Natural killer cell treated with Interleukin-12 subunit alpha and Interleukin-12 subunit beta and Interleukin-15 and Interleukin-18, amount 100 ng/mL, for 72 hours (primary cell): Measurements from ENCODE around the gene WNT8A. TPM values are rescaled to one million over a fixed set of nuclear protein-coding genes. Genes with fewer than 3 reads are reported as not detected.
"Not testable (repeated sequence)": the region's sequence is repeated elsewhere in the genome, so short reads cannot be mapped to it uniquely, and the experiment has no call there.

Experiments used
- ATAC-seq, 2 donors: fragments of 150-1000 bp; cut with Tn5 transposase in 1 of 2; sonication (Bioruptor Pico), chemical (Tn5 transposase) in 1 of 2; 2 replicates each; pipeline ENCODE4 v1.10.0; 2021
- DNase-seq: peaks from one replicate; pipeline ENCODE4 v3.0.0; 2022; ENCODE audit warnings: low spot score
- H3K27ac Mint-ChIP-seq, 2 donors: 1 replicate in 1 of 2; 2 replicates in 1 of 2; pipeline ENCODE4 v1.8.0; 2022; ENCODE audit warnings: mixed read lengths in 2 of 2, mild to moderate bottlenecking in 1 of 2, moderate library complexity in 1 of 2
- H3K27me3 Mint-ChIP-seq, 2 donors: 1 replicate in 1 of 2; 2 replicates in 1 of 2; pipeline ENCODE4 v1.8.0; 2022; ENCODE audit warnings: mixed read lengths in 2 of 2
- H3K36me3 Mint-ChIP-seq: one replicate; pipeline ENCODE4 v1.8.0; 2022; ENCODE audit warnings: mixed read lengths
- H3K4me1 Mint-ChIP-seq, 2 donors: 1 replicate in 1 of 2; 2 replicates in 1 of 2; pipeline ENCODE4 v1.8.0; 2022; ENCODE audit warnings: low read depth in 2 of 2, mixed read lengths in 2 of 2, mild to moderate bottlenecking in 1 of 2
- H3K4me3 Mint-ChIP-seq: one replicate; pipeline ENCODE4 v1.8.0; 2022; ENCODE audit warnings: mixed read lengths
- H3K9me3 Mint-ChIP-seq: 2 replicates; pipeline ENCODE4 v1.8.0; 2022; ENCODE audit warnings: mixed read lengths
- total RNA-seq, 2 donors: library from RNA; stranded (reverse); gene quantifications; one replicate each; pipeline ENCODE4 v1.2.3, GENCODE V29; 2022

Gene WNT8A
- total RNA-seq, 2 donors from 2014 or later: not detected

DNA sequence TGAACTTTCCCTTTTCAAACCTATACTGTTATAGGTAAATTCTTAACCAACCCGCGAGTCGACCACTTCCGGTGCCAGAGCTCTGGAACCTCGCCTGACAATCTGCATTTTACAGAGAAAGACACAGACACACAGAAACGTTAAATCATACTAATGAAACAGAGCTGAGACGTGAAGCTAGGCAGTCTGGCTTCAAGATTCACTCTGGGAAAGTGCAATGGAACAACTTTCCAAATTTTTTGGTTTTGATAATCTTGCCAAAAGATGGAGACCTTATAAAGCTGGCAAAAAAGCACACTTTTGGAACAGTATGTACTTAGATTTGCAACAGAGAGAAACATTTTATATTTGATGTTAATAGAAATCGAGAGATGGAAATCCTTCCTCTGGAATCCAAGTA, 15.9 kb upstream of the WNT8A start:
- DNase-seq: no peak
- Mint-ChIP-seq H3K27ac (no peak overlapping the region), H3K9me3 (no peaks in the 10 kb centered on the region), H3K36me3 (no peaks in the 10 kb centered on the region), H3K4me3 (no peak overlapping the region), H3K27me3 (peaks cover 0 to 2% of the 10 kb centered on the region in 2 donors), H3K4me1 (peaks cover 0 to 9% of the 10 kb centered on the region in 2 donors)
- no peak for ATAC-seq

DNA sequence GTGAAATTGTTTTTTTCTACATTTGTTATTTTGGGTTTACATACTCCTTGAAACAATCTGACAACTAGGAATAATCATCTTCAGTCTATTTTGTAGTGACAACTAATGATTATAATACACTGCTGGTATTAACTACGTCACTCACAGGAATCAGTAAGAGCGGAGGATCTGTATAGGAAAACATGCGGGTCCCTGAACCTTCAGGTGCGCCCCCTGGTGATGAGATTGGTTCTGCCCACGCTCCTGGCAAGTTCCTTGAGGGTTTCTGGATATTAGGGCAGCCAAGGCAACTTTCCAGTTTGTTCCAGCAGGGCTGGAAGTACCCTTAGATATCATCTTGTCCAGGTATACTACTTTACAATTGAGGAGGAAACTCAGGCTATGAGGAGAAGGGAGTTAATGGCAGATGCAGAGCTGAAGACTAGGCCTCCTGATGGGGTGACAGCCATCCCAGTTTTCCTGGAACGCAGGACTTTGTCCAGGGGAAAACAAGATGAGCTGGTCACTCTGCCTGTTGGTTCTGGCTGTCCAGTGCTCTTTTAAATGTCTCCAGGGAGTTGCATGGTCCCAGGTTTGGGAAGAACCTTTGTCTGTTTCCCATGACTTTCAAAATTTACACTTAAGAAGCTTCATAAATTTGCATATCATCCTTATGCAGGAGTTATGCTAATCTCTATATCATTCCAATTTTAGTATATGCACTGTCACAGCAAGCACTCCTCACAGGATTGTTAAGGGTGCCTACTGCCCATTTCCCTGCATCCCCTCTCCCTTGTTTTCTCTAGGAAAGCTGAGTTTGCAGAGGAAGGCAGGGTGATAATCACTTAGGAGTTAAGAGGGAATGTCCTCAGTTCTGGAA, 14.9 kb upstream of the WNT8A start:
- Mint-ChIP-seq H3K9me3 (no peaks in the 10 kb centered on the region), H3K4me3 (no peak overlapping the region), H3K4me1 (peaks cover 0 to 9% of the 10 kb centered on the region in 2 donors), H3K27ac (no peak overlapping the region), H3K36me3 (no peaks in the 10 kb centered on the region), H3K27me3 (peaks cover 0 to 2% of the 10 kb centered on the region in 2 donors)
- peak; percentile 62 to 64 for ATAC-seq
- DNase-seq: peak; percentile 67

DNA sequence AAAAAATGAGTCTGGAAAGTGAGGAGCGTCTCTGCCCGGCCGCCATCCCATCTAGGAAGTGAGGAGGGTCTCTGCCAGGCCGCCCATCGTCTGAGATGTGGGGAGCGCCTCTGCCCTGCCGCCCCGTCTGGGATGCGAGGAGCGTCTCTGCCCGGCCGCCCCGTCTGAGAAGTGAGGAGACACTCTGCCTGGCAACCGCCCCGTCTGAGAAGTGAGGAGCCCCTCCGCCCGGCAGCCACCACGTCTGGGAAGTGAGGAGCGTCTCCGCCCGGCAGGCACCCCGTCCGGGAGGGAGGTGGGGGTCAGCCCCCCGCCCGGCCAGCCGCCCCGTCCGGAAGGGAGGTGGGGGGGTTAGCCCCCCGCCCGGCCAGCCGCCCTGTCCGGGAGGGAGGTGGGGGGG, 13.8 kb upstream of the WNT8A start:
- not testable (repeated sequence) for H3K4me1 Mint-ChIP-seq, H3K27me3 Mint-ChIP-seq, DNase-seq, ATAC-seq, H3K9me3 Mint-ChIP-seq, H3K36me3 Mint-ChIP-seq, H3K4me3 Mint-ChIP-seq
- H3K27ac Mint-ChIP-seq: peak overlapping the region in 1 of 2 donors; percentile 64

DNA sequence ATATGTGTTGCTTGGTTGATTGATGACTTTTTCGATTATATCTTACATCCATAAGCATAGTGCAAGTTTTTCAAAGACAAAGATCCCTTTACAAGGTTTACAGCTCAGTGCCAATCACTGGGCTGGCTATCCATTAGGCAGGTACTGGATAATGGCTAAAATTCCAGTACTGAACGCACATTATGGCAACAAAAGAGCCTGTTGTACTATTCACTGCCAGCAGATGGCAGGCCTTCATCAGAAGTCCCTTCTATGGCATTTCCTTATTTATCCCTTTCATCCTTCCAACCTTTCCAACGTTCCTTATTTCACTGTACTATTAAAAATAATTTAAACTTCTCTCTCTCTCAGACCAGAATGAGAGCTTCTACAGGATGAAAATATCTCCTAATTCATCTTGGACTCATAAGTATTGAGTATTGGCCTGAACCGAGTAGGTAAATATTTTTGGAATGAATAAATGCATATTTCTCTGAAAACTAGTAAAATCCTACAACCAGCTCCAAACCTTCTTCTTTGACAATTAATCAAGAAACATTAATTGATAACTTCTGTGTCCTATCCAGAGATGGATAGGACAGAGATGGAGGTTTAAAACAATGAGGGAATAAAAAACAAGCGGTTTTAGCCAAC, 6.7 kb upstream of the WNT8A start:
- Mint-ChIP-seq H3K27ac (no peak overlapping the region), H3K9me3 (no peaks in the 10 kb centered on the region), H3K36me3 (no peaks in the 10 kb centered on the region), H3K4me1 (no peaks in the 10 kb centered on the region), H3K4me3 (no peak overlapping the region), H3K27me3 (peaks cover 0 to 2% of the 10 kb centered on the region in 2 donors)
- ATAC-seq (no peak), DNase-seq (no peak)

DNA sequence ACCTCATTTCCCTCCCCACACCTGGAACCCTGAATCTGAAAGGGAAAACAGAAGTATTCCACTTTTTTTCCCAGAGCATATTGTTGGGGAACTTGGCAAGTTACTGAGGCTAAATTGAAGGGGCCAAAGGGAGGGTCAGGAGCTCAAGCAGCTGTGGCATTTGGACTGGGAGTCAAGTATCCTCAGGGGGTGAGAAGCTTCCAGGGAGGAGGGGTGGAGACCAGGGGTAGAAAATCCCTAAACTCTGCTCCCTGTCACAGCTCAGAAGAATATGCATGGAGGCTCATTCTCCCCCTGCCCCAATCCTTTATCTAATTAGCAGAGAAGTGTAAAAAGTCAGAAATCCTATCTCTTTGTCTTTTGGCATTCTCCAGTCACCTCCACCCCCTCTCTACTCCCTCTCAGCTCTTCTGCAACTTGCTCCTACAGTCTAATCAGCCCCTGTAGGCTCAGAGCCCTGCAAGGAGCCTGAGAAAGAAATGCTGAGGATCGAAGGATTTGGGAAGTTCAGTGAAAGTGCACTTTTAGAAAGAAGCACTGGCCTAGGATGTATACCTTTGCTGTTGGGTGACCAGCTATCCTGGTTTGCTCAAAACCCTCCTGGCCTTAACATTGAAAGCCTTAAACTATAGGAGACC, 5.7 kb upstream of the WNT8A start:
- H3K9me3 Mint-ChIP-seq: no peaks in the 10 kb centered on the region
- DNase-seq (no peak), ATAC-seq (no peak)
- H3K27me3 Mint-ChIP-seq: no peaks in the 10 kb centered on the region
- H3K4me1 Mint-ChIP-seq: no peaks in the 10 kb centered on the region
- H3K27ac Mint-ChIP-seq: no peak overlapping the region
- no peak overlapping the region for H3K4me3 Mint-ChIP-seq
- no peaks in the 10 kb centered on the region for H3K36me3 Mint-ChIP-seq

DNA sequence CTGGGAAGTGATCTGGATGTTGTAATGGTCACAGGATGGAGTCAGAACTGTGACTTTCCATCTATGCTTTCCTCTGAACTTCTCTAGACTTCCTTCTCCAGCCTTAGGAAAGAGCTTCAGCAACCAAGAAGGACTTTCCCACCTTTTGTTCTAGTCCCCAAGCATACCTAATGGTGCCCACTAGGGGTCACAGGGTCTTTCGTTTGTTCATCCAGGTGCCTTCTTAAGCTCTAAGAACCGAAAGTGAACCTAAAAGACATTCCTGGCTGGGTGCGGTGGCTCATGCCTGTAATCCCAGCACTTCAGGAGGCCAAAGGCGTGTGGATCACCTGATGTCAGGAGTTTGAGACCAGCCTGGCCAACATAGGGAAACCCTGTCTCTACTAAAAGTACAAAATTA, 1.8 kb upstream of the WNT8A start:
- Mint-ChIP-seq H3K9me3 (no peaks in the 10 kb centered on the region), H3K36me3 (no peaks in the 10 kb centered on the region), H3K4me3 (no peak overlapping the region), H3K27me3 (peaks cover 0 to 6% of the 10 kb centered on the region in 2 donors), H3K4me1 (no peaks in the 10 kb centered on the region), H3K27ac (no peak overlapping the region)
- no peak for DNase-seq
- ATAC-seq: no peak

DNA sequence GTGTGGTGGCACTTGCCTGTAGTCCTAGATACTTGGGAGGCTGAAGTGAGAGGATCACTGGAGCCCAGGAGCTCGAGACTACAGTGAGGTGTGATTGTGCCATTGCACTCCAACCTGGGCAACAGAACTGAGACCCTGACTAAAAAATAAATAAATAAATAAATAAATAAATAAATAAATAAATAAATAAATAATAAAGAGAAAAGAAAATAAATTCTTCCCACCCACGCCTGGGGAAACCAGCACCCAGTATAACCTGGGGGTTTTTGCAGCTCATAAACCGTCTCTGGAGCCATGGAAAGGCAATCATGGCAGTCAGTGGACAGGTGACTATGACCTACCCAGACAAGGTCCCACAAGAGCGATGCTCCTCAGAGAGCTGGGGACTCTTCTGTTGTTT, 7.9 kb downstream of the WNT8A start:
- Mint-ChIP-seq H3K9me3 (no peaks in the 10 kb centered on the region), H3K4me3 (no peak overlapping the region), H3K27ac (no peak overlapping the region), H3K36me3 (no peaks in the 10 kb centered on the region), H3K27me3 (peaks cover 12 to 16% of the 10 kb centered on the region in 2 donors), H3K4me1 (no peaks in the 10 kb centered on the region)
- ATAC-seq (no peak), DNase-seq (no peak)

DNA sequence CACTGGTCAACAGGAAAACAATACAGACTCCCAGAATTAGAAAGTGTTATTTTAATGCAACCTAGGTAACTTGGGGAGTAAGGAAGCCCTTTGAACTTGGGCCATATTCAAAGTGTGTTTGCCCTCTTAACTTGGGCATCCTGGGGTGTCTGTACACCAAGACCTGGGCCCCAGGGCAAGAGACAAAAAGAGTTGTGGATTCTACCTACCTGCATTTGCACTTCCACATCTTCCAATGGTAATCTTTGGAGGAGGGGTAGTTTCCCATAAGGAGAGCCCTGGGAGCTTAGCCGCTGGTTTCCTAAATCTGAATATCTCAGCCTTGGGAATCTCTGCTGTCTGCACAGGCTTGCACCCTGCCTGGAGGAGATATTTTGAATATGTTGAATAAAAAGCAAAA, 8.5 kb downstream of the WNT8A start:
- ATAC-seq (no peak), DNase-seq (no peak)
- Mint-ChIP-seq H3K36me3 (no peaks in the 10 kb centered on the region), H3K9me3 (no peaks in the 10 kb centered on the region), H3K27ac (no peak overlapping the region), H3K4me3 (no peak overlapping the region), H3K27me3 (peaks cover 14 to 20% of the 10 kb centered on the region in 2 donors), H3K4me1 (no peaks in the 10 kb centered on the region)

DNA sequence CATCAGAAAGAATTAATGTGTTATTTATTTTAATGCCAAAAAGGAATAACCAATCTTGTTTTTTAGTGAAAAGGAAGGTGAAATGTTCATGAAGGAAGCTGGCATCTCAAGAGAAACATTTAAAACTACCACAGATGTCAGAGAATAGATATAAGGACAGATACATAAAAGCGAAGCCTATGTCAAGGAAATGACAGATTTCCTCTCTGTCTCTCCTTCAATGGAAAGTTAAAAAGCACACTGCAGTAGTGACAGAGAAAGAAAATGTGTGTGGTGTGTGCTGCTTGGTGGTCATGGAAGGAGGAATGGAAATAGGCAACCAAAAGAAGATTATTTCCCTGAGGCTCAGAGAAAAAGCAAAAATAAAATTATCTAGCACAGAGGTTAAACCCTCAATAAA, 9.2 kb downstream of the WNT8A start:
- ATAC-seq (no peak), DNase-seq (no peak)
- Mint-ChIP-seq H3K27ac (no peak overlapping the region), H3K4me1 (no peaks in the 10 kb centered on the region), H3K4me3 (no peak overlapping the region), H3K36me3 (no peaks in the 10 kb centered on the region), H3K27me3 (peaks cover 15 to 24% of the 10 kb centered on the region in 2 donors), H3K9me3 (no peaks in the 10 kb centered on the region)

DNA sequence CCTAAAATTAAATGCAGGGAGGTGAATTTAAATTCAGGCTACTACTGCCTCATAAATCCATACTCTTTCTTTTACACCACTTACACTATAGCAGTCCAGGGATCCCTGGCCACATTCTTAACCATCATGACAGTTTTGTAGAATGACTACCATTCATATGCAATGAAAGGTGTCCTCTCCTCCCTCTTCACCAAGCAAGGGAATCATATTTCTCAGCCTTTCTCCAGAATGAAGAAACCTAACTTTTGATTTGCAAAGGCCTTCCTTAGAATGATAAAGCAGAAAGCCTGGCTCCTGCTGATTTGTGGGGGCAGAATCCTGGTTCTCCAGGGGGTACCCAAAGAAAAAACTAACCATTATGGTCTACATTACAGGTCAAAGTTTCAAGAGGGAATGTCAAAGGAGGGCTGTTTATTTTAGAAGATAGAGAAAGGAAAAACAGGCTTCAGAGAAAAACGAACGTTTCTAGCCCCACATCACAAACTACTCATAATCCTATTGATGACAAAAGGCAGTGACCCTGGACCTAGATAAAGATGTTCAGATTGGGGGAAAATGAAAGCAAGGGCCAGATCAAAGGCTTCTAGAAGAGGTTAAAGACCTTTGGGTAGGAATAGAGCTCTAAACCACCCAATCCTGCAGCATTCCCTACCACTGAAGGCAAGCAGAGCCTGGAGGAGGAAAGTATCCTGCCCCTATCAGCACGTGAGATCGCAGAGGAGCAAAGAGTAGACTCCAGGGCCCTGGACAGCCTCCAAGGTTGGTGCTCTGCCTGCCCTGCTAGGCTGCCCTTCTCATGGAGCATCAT, 11.5 kb downstream of the WNT8A start:
- Mint-ChIP-seq H3K36me3 (no peaks in the 10 kb centered on the region), H3K27ac (no peak overlapping the region), H3K27me3 (peaks cover 23 to 36% of the 10 kb centered on the region in 2 donors), H3K4me3 (no peak overlapping the region), H3K9me3 (no peaks in the 10 kb centered on the region), H3K4me1 (no peaks in the 10 kb centered on the region)
- DNase-seq (no peak), ATAC-seq (no peak)

DNA sequence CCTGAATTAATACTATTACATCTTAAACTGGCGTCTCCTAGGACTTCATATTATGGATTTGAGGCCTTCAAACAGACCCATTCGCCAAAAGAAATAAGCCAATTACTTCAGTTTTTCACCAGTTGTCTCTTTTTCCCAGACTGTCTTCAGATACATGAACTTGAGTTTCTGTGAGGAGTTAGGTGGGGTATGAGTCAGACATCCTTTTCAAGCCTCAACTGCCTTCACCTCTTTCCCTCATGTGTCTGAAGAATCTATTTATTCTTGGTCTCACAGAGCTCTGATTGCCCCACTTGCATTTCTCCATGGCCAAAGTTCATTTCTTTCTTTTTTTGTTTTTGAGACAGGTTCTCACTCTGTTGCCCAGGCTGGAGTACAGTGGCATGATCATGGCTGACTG, 12.5 kb downstream of the WNT8A start:
- no peak overlapping the region for H3K4me3 Mint-ChIP-seq
- H3K4me1 Mint-ChIP-seq: no peaks in the 10 kb centered on the region
- H3K27me3 Mint-ChIP-seq: peaks cover 27 to 44% of the 10 kb centered on the region in 2 donors
- no peaks in the 10 kb centered on the region for H3K9me3 Mint-ChIP-seq
- ATAC-seq: no peak
- DNase-seq: no peak
- H3K27ac Mint-ChIP-seq: no peak overlapping the region
- no peaks in the 10 kb centered on the region for H3K36me3 Mint-ChIP-seq

DNA sequence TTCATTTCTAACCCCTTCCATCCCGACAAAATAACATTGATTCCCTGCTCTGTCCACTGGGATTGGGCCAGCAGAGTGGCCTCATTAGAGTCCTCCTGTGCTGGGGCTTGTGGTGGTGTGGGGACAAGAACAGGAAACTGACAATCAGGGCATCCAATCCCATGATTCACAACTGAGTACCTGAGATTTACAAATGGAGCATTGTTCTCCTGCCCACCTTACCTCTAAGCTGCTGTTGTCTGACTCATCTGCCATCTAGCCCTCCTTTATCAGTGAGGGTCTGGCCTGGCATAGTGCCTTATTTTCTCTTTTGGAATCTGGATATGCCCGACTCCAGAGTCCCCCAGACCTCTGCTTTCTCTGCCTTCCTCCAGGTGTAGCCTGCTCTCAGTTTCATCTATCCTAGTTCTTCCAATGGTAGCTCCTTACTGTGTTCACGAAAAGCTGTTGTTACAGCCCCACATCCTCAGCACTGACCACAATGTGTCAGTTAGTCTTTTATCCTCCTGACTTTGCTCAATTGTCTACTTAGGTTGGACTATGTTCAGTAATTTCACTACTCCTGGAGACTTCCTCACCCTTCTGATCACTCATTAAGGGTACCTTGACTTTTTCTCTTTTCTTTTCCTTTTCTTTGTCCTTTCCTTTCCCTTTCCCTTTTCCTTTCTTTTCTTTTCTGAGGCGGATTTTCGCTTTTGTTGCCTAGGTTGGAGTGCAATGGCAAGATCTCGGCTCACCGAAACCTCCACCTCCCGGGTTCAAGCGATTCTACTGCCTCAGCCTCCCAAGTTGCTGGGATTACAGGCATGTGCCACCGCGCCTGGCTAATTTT, 13.4 kb downstream of the WNT8A start:
- Mint-ChIP-seq H3K9me3 (no peaks in the 10 kb centered on the region), H3K27ac (no peak overlapping the region), H3K36me3 (no peaks in the 10 kb centered on the region), H3K27me3 (peaks cover 29 to 52% of the 10 kb centered on the region in 2 donors), H3K4me1 (no peaks in the 10 kb centered on the region), H3K4me3 (no peak overlapping the region)
- no peak for DNase-seq
- ATAC-seq: peak in 1 of 2 donors; percentile 36
